HEK293 (cell line): ENCODE data around the gene MITF.

Source experiments
- BCL11A ChIP-seq: fragments of 450-650 bp; formaldehyde crosslinking; IDR thresholded peaks from 2 replicates; pipeline ENCODE4 v1.5.1; 2016; ENCODE audit warnings: low read depth, missing biosample characterization, missing genetic modification characterization
- KLF1 ChIP-seq: fragments of 450-650 bp; formaldehyde crosslinking; IDR thresholded peaks from 2 replicates; pipeline ENCODE4 v1.5.1; 2016; ENCODE audit warnings: missing biosample characterization, missing genetic modification characterization
- SALL2 ChIP-seq: fragments of 450-650 bp; formaldehyde crosslinking; IDR thresholded peaks from 2 replicates; pipeline ENCODE4 v1.5.0; 2017; ENCODE audit warnings: missing biosample characterization, mild to moderate bottlenecking, missing genetic modification characterization, borderline replicate concordance
- SCRT2 ChIP-seq: fragments of 450-650 bp; formaldehyde crosslinking; IDR thresholded peaks from 2 replicates; pipeline ENCODE4 v1.5.1; 2016; ENCODE audit warnings: missing biosample characterization, missing genetic modification characterization
- TCF7L2 ChIP-seq: IDR thresholded peaks from 2 replicates; pipeline ENCODE4 v1.6.1; 2011; ENCODE audit warnings: low read depth, mild to moderate bottlenecking, inconsistent platforms, low read length, moderate library complexity, borderline replicate concordance
- ZBTB20 ChIP-seq: fragments of 450-650 bp; formaldehyde crosslinking; IDR thresholded peaks from 2 replicates; pipeline ENCODE4 v1.5.1; 2016; ENCODE audit warnings: missing biosample characterization, missing genetic modification characterization
- ZBTB49 ChIP-seq: fragments of 450-650 bp; formaldehyde crosslinking; IDR thresholded peaks from 2 replicates; pipeline ENCODE4 v1.5.1; 2016; ENCODE audit warnings: missing biosample characterization, missing genetic modification characterization, low read depth
- ZBTB6 ChIP-seq: fragments of 450-650 bp; formaldehyde crosslinking; IDR thresholded peaks from 2 replicates; pipeline ENCODE4 v1.5.1; 2017; ENCODE audit warnings: missing biosample characterization, missing genetic modification characterization
- ZBTB7A ChIP-seq: fragments of 450-650 bp; formaldehyde crosslinking; IDR thresholded peaks from 2 replicates; pipeline ENCODE4 v1.5.1; 2016; ENCODE audit warnings: low read depth, missing biosample characterization, missing genetic modification characterization
- ZFP41 ChIP-seq: fragments of 450-650 bp; formaldehyde crosslinking; IDR thresholded peaks from 2 replicates; pipeline ENCODE4 v1.5.1; 2016; ENCODE audit warnings: missing biosample characterization, missing genetic modification characterization, borderline replicate concordance
- ZIC2 ChIP-seq: fragments of 450-650 bp; formaldehyde crosslinking; IDR thresholded peaks from 2 replicates; pipeline ENCODE4 v1.5.1; 2016; ENCODE audit warnings: missing biosample characterization, missing genetic modification characterization
- ZNF10 ChIP-seq: fragments of 450-650 bp; formaldehyde crosslinking; IDR thresholded peaks from 2 replicates; pipeline ENCODE4 v1.5.1; 2017; ENCODE audit warnings: missing biosample characterization, missing genetic modification characterization
- ZNF112 ChIP-seq: fragments of 450-650 bp; formaldehyde crosslinking; IDR thresholded peaks from 2 replicates; pipeline ENCODE4 v1.5.0; 2017; ENCODE audit warnings: missing biosample characterization, missing genetic modification characterization
- ZNF121 ChIP-seq: fragments of 450-650 bp; formaldehyde crosslinking; IDR thresholded peaks from 2 replicates; pipeline ENCODE4 v1.5.1; 2016; ENCODE audit warnings: missing biosample characterization, missing genetic modification characterization
- ZNF157 ChIP-seq: fragments of 450-650 bp; formaldehyde crosslinking; IDR thresholded peaks from 2 replicates; pipeline ENCODE4 v1.5.1; 2016; ENCODE audit warnings: missing biosample characterization, missing genetic modification characterization
- ZNF24 ChIP-seq: fragments of 450-650 bp; formaldehyde crosslinking; IDR thresholded peaks from 2 replicates; pipeline ENCODE4 v1.5.1; 2016; ENCODE audit warnings: missing biosample characterization, missing genetic modification characterization
- ZNF26 ChIP-seq: fragments of 450-650 bp; formaldehyde crosslinking; IDR thresholded peaks from 2 replicates; pipeline ENCODE4 v1.5.1; 2016; ENCODE audit warnings: missing biosample characterization, missing genetic modification characterization
- ZNF341 ChIP-seq: fragments of 450-650 bp; formaldehyde crosslinking; IDR thresholded peaks from 2 replicates; pipeline ENCODE4; 2016; ENCODE audit warnings: low read depth, missing biosample characterization, missing genetic modification characterization
- ZNF433 ChIP-seq: fragments of 450-650 bp; formaldehyde crosslinking; IDR thresholded peaks from 2 replicates; pipeline ENCODE4 v1.5.1; 2016; ENCODE audit warnings: missing biosample characterization, missing genetic modification characterization, low read depth
- ZNF510 ChIP-seq: fragments of 450-650 bp; formaldehyde crosslinking; IDR thresholded peaks from 2 replicates; pipeline ENCODE4 v1.5.1; 2018; ENCODE audit warnings: mild to moderate bottlenecking, missing genetic modification characterization, missing biosample characterization; ENCODE audit not compliant: insufficient replicate concordance
- ZNF513 ChIP-seq: fragments of 450-650 bp; IDR thresholded peaks from 2 replicates; pipeline ENCODE4 v1.5.1; 2018; ENCODE audit warnings: missing biosample characterization, missing genetic modification characterization
- ZNF549 ChIP-seq: fragments of 450-650 bp; IDR thresholded peaks from 2 replicates; pipeline ENCODE4 v1.5.1; 2018; ENCODE audit warnings: missing biosample characterization, missing genetic modification characterization, mild to moderate bottlenecking, inconsistent platforms, moderate library complexity
- ZNF629 ChIP-seq: fragments of 450-650 bp; formaldehyde crosslinking; IDR thresholded peaks from 2 replicates; pipeline ENCODE4 v1.5.1; 2017; ENCODE audit warnings: missing biosample characterization, missing genetic modification characterization
- TF ChIP-seq, protein P1 (sequence below): fragments of 450-650 bp; formaldehyde crosslinking; conservative IDR thresholded peaks from 2 replicates; pipeline ENCODE4 v1.5.1; 2016; ENCODE audit warnings: low read depth, missing biosample characterization, missing genetic modification characterization
- TF ChIP-seq, protein P2 (sequence below): fragments of 450-650 bp; formaldehyde crosslinking; IDR thresholded peaks from 2 replicates; pipeline ENCODE4 v1.5.1; 2016; ENCODE audit warnings: missing biosample characterization, missing genetic modification characterization
- TF ChIP-seq, protein P3 (sequence below): fragments of 450-650 bp; formaldehyde crosslinking; IDR thresholded peaks from 2 replicates; pipeline ENCODE4 v1.5.0; 2017; ENCODE audit warnings: missing biosample characterization, missing genetic modification characterization, borderline replicate concordance

Gene MITF

GRCh38 chr3:69739204-69740102 is at the start of gene MITF (continued):
- TF ChIP-seq ZNF121 (tag by site-specific recombination) (no peak), ZNF510 (tag by site-specific recombination) (no peak), SCRT2 (tag by site-specific recombination) (no peak), ZBTB49 (tag by site-specific recombination) (no peak), TCF7L2 (no peak), ZNF157 (tag by site-specific recombination) (no peak), ZIC2 (tag by site-specific recombination) (no peak), ZNF629 (tag by site-specific recombination) (no peak), BCL11A (tag by site-specific recombination) (no peak), ZNF26 (tag by site-specific recombination) (no peak), ZNF112 (no peak), SALL2 (tag by site-specific recombination) (no peak), KLF1 (tag by site-specific recombination) (no peak), ZBTB20 (peak; percentile 78), ZNF10 (tag by site-specific recombination) (no peak), ZNF433 (no peak), ZBTB7A (tag by site-specific recombination) (no peak), ZNF513 (no peak), ZNF549 (no peak), ZNF24 (tag by site-specific recombination) (no peak), ZBTB6 (tag by site-specific recombination) (no peak), ZFP41 (tag by site-specific recombination) (no peak), ZNF341 (tag by site-specific recombination) (peak; percentile 66)
- TF ChIP-seq, protein P1, sequence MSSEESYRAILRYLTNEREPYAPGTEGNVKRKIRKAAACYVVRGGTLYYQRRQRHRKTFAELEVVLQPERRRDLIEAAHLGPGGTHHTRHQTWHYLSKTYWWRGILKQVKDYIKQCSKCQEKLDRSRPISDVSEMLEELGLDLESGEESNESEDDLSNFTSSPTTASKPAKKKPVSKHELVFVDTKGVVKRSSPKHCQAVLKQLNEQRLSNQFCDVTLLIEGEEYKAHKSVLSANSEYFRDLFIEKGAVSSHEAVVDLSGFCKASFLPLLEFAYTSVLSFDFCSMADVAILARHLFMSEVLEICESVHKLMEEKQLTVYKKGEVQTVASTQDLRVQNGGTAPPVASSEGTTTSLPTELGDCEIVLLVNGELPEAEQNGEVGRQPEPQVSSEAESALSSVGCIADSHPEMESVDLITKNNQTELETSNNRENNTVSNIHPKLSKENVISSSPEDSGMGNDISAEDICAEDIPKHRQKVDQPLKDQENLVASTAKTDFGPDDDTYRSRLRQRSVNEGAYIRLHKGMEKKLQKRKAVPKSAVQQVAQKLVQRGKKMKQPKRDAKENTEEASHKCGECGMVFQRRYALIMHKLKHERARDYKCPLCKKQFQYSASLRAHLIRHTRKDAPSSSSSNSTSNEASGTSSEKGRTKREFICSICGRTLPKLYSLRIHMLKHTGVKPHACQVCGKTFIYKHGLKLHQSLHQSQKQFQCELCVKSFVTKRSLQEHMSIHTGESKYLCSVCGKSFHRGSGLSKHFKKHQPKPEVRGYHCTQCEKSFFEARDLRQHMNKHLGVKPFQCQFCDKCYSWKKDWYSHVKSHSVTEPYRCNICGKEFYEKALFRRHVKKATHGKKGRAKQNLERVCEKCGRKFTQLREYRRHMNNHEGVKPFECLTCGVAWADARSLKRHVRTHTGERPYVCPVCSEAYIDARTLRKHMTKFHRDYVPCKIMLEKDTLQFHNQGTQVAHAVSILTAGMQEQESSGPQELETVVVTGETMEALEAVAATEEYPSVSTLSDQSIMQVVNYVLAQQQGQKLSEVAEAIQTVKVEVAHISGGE = peak; percentile 80
- TF ChIP-seq, protein P2, sequence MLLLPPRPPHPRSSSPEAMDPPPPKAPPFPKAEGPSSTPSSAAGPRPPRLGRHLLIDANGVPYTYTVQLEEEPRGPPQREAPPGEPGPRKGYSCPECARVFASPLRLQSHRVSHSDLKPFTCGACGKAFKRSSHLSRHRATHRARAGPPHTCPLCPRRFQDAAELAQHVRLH (tag by site-specific recombination) = no peak
- TF ChIP-seq, protein P3, sequence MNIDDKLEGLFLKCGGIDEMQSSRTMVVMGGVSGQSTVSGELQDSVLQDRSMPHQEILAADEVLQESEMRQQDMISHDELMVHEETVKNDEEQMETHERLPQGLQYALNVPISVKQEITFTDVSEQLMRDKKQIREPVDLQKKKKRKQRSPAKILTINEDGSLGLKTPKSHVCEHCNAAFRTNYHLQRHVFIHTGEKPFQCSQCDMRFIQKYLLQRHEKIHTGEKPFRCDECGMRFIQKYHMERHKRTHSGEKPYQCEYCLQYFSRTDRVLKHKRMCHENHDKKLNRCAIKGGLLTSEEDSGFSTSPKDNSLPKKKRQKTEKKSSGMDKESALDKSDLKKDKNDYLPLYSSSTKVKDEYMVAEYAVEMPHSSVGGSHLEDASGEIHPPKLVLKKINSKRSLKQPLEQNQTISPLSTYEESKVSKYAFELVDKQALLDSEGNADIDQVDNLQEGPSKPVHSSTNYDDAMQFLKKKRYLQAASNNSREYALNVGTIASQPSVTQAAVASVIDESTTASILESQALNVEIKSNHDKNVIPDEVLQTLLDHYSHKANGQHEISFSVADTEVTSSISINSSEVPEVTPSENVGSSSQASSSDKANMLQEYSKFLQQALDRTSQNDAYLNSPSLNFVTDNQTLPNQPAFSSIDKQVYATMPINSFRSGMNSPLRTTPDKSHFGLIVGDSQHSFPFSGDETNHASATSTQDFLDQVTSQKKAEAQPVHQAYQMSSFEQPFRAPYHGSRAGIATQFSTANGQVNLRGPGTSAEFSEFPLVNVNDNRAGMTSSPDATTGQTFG (tag by site-specific recombination) = no peak
